Measurements from ENCODE around the gene FSD1. TPM values are rescaled to one million over a fixed set of nuclear protein-coding genes. Genes with fewer than 3 reads are reported as not detected.

The FSD1 gene
- total and polyA plus RNA-seq, 9 of the 15 experiments (the other 6 are each of a cell fraction or from before 2014, with no cell fraction given) = 0.11 to 1.9 (median 0.94) TPM; not detected in 1

- no peak for TF ChIP-seq POLR2AphosphoS5 (IDR thresholded peaks at IDR 0.05; ENCODE audit: control insufficient read depth, insufficient read depth, low read depth, low read length)
- TF ChIP-seq CXXC5 (CRISPR knock-in tag; IDR thresholded peaks at IDR 0.05) = no peak
- no peak for TF ChIP-seq HIVEP1 (CRISPR knock-in tag; IDR thresholded peaks at IDR 0.05)
- TF ChIP-seq SMAD3 (CRISPR knock-in tag; conservative IDR thresholded peaks at IDR 0.05) = no peak
- TF ChIP-seq RUNX1 (IDR thresholded peaks at IDR 0.05; ENCODE audit: low read depth) = no peak
Observed at GRCh38 chr19:4345342-4346019, 41.1 kb downstream of the FSD1 start (continued).

- Histone ChIP-seq H3K9me3 (replicated peaks; ENCODE audit: control insufficient read depth, insufficient read depth, low read depth, low read length) (no peaks in the 10 kb centered on the region), H3K4me3 (no peak overlapping the region), H3K9me1 (ENCODE audit: control insufficient read depth, insufficient read depth, low read length) (no peaks in the 10 kb centered on the region), H3K4me1 (replicated peaks in 1 of 2; ENCODE audit: control insufficient read depth in 2 of 2, insufficient read depth in 2 of 2, low read length in 2 of 2) (peaks cover 8 to 35% of the 10 kb centered on the region in 2 experiments; a peak in 4 of 5 replicates), H4K20me1 (replicated peaks; ENCODE audit: control insufficient read depth, insufficient read depth, low read length) (no peaks in the 10 kb centered on the region), H3K4me2 (ENCODE audit: insufficient read depth, low read length) (no peak overlapping the region), H3K27me3 (ENCODE audit: control insufficient read depth in 2 of 2, insufficient read depth in 2 of 2, low read length in 2 of 2) (no peaks in the 10 kb centered on the region), H3K9ac (ENCODE audit: insufficient read depth in 1 of 2, low read depth in 2 of 2, low read length in 2 of 2) (peak overlapping the region in 1 of 2 experiments; percentile 76; a peak in 1 of 4 replicates), H3K36me3 (ENCODE audit: control insufficient read depth, insufficient read depth, low read length) (peaks cover 15% of the 10 kb centered on the region; the same call in 2 of the 3 replicates), H2AFZ (ENCODE audit: low read depth, low read length) (no peak overlapping the region), H3K79me2 (ENCODE audit: control insufficient read depth, insufficient read depth, low read length) (peaks cover 7% of the 10 kb centered on the region), H3K27ac (ENCODE audit: extremely low read depth, low read depth, low read length) (no peak overlapping the region)
- ATAC-seq (no peak), FAIRE-seq (no peak), DNase-seq (ENCODE audit: extremely low read depth in 1 of 4, low spot score in 3 of 4) (no peak)
- CTCF ChIA-PET (ENCODE audit: low intra/inter-chr PET ratio) = no interaction called here
- 87% methylated on average over 6 of the region's 6 CpGs for WGBS (ENCODE audit: insufficient coverage, low coverage, missing lambda C conversion rate)
- POLR2A ChIA-PET = interaction anchor here (0.5 to 0.7 kb wide), 2 partner anchors 16 to 82 kb away, joined by 3 read pairs; no protein-coding TSS in a partner anchor
- no TSS peak for BruUV-seq (replicated peaks)
- TF ChIP-seq GATAD2B (IDR thresholded peaks at IDR 0.05; ENCODE audit: borderline replicate concordance) (no peak), ZNF507 (tag; conservative IDR thresholded peaks at IDR 0.05) (no peak), ZNF785 (CRISPR knock-in tag; IDR thresholded peaks at IDR 0.05) (no peak), RBM17 (IDR thresholded peaks at IDR 0.05; ENCODE audit: borderline replicate concordance, low read depth, low read length) (no peak), BCL6 (CRISPR knock-in tag; IDR thresholded peaks at IDR 0.05) (no peak), U2AF1 (optimal IDR thresholded peaks at IDR 0.05; ENCODE audit: low read depth, low read length) (no peak), PPARD (CRISPR knock-in tag; IDR thresholded peaks at IDR 0.05) (no peak)
- in situ Hi-C loops (cut with MboI) = loop anchor here (10.0 kb wide), 1 partner anchor 71 kb away; the partner anchor contains the start of gene SHD
- intact Hi-C loops (cut with micrococcal nuclease) = no loop called here
Observed at GRCh38 chr19:4346020-4346383, 41.6 kb downstream of the FSD1 start.
